Measurements from ENCODE around the gene MMD2. TPM values are rescaled to one million over a fixed set of nuclear protein-coding genes. Genes with fewer than 3 reads are reported as not detected.

Gene MMD2
- total RNA-seq, 1 experiment from 2014 or later: not detected

DNA sequence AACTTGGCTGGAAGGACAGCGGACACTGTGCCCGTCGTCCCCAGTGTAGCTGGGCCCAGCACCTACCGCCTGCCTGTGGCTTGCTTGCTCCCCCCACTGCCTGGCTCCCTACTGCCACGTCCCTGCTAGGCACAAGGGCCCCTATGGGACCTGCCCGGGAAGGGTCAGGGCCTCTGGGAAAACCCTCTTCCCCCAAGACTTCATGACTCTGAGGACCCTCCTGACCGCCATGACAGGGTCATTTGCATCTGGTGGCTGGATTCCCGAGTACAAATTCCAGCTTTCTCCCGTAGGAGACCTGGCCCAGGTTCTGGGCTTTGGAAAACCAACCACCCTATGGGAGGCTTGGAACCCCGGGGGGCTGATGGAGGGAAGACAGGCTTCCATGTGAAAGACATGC lies 1.4 kb upstream of the MMD2 start:
- CTCF ChIA-PET: no interaction called here
- BruUV-seq (replicated peaks): no TSS peak
- no peaks in the 10 kb centered on the region for H3K36me3 ChIP-seq (ENCODE audit: low read depth, low read length)
- no peaks in the 10 kb centered on the region for H3K9me2 ChIP-seq (replicated peaks; ENCODE audit: low read length)
- H3K9me3 ChIP-seq (ENCODE audit: low read length): no peaks in the 10 kb centered on the region
- H3K9ac ChIP-seq (ENCODE audit: low read length): no peak overlapping the region
- H4K20me1 ChIP-seq (ENCODE audit: low read length): no peaks in the 10 kb centered on the region
- intact Hi-C loops (cut with micrococcal nuclease): no loop called here
- no peak overlapping the region for H3K4me2 ChIP-seq (ENCODE audit: low read length)
- H3F3A ChIP-seq (ENCODE audit: low read length, unreplicated experiment): no peaks in the 10 kb centered on the region
- no peak for DNase-seq
- no peaks in the 10 kb centered on the region for H3K4me1 ChIP-seq (ENCODE audit: insufficient read depth, low read length)
- no peak for ATAC-seq
- TF ChIP-seq CTCF (conservative IDR thresholded peaks at IDR 0.05; ENCODE audit: low read depth, low read length) (no peak), EZH2 (IDR thresholded peaks at IDR 0.05; ENCODE audit: low read length, unreplicated experiment) (no peak), EZH2phosphoT487 (IDR thresholded peaks at IDR 0.05; ENCODE audit: borderline replicate concordance, low read length) (no peak)
- no peaks in the 10 kb centered on the region for H3K79me2 ChIP-seq (ENCODE audit: low read length)
- H3K4me3 ChIP-seq (ENCODE audit: low read length): no peak overlapping the region
- H3K27ac ChIP-seq (ENCODE audit: low read length): no peak overlapping the region
- no peak overlapping the region for H2AFZ ChIP-seq (ENCODE audit: low read length)
- POLR2A ChIA-PET (ENCODE audit: unreplicated experiment): no interaction called here
- no peaks in the 10 kb centered on the region for H3K27me3 ChIP-seq (ENCODE audit: low read length)

DNA sequence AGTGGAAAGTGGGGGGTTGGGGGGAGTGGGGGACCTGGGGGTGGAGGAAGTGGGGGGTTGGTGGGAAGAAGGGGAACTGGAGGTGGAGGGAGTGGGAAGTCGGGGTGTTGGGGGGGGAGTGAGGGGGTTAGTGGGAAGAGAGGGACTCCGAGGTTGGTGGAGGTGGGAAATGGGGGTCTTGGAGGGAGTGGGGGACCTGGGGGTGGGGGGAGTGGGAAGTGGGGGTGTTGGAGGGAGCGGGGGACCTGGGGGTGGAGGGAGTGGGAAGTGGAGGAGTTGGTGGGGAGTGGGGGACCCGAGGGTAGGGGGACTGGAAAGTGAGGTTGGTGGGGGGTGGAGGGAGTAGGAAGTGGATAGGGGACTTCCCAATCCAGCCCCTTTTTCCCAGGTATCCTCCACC lies 906 bp upstream of the MMD2 start:
- H3K4me3 ChIP-seq (ENCODE audit: low read length): no peak overlapping the region
- no peaks in the 10 kb centered on the region for H3K36me3 ChIP-seq (ENCODE audit: low read depth, low read length)
- no TSS peak for BruUV-seq (replicated peaks)
- CTCF ChIA-PET: no interaction called here
- TF ChIP-seq EZH2 (IDR thresholded peaks at IDR 0.05; ENCODE audit: low read length, unreplicated experiment) (no peak), EZH2phosphoT487 (IDR thresholded peaks at IDR 0.05; ENCODE audit: borderline replicate concordance, low read length) (no peak), CTCF (conservative IDR thresholded peaks at IDR 0.05; ENCODE audit: low read depth, low read length) (no peak)
- H3F3A ChIP-seq (ENCODE audit: low read length, unreplicated experiment): no peaks in the 10 kb centered on the region
- no peak overlapping the region for H3K4me2 ChIP-seq (ENCODE audit: low read length)
- no peaks in the 10 kb centered on the region for H3K4me1 ChIP-seq (ENCODE audit: insufficient read depth, low read length)
- ATAC-seq (no peak), DNase-seq (no peak)
- H3K27me3 ChIP-seq (ENCODE audit: low read length): no peaks in the 10 kb centered on the region
- no peak overlapping the region for H2AFZ ChIP-seq (ENCODE audit: low read length)
- POLR2A ChIA-PET (ENCODE audit: unreplicated experiment): no interaction called here
- no peak overlapping the region for H3K27ac ChIP-seq (ENCODE audit: low read length)
- no peaks in the 10 kb centered on the region for H4K20me1 ChIP-seq (ENCODE audit: low read length)
- intact Hi-C loops (cut with micrococcal nuclease): no loop called here
- no peaks in the 10 kb centered on the region for H3K79me2 ChIP-seq (ENCODE audit: low read length)
- no peaks in the 10 kb centered on the region for H3K9me2 ChIP-seq (replicated peaks; ENCODE audit: low read length)
- H3K9ac ChIP-seq (ENCODE audit: low read length): no peak overlapping the region
- H3K9me3 ChIP-seq (ENCODE audit: low read length): no peaks in the 10 kb centered on the region

DNA sequence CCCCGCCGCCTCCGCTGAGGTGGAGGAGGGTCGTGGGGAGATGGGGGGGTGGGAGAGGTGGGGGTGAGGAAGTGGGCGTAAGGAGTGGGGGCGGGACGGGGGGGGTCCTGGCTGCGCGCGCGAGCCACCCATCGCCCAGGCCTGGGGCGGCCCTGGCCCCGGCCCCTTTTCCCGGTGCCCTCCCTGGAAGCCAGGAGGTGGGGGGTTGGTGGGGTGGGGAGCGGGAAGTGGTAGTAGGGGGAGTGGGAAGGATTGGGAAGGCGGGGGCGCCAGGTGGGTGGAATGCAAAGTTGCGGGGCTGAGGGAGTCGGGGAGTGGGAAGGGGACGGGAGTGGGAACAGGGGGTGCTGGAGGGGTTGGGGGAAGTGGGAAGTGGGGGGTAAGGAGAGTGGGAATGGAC lies 319 bp upstream of the MMD2 start:
- H3K9me2 ChIP-seq (replicated peaks; ENCODE audit: low read length): no peaks in the 10 kb centered on the region
- no peak overlapping the region for H3K4me3 ChIP-seq (ENCODE audit: low read length)
- POLR2A ChIA-PET (ENCODE audit: unreplicated experiment): no interaction called here
- H3K4me1 ChIP-seq (ENCODE audit: insufficient read depth, low read length): no peaks in the 10 kb centered on the region
- no peaks in the 10 kb centered on the region for H3K79me2 ChIP-seq (ENCODE audit: low read length)
- DNase-seq (no peak), ATAC-seq (no peak)
- no peak overlapping the region for H3K4me2 ChIP-seq (ENCODE audit: low read length)
- no peaks in the 10 kb centered on the region for H4K20me1 ChIP-seq (ENCODE audit: low read length)
- no peaks in the 10 kb centered on the region for H3K9me3 ChIP-seq (ENCODE audit: low read length)
- no peaks in the 10 kb centered on the region for H3F3A ChIP-seq (ENCODE audit: low read length, unreplicated experiment)
- H3K36me3 ChIP-seq (ENCODE audit: low read depth, low read length): no peaks in the 10 kb centered on the region
- CTCF ChIA-PET: no interaction called here
- no TSS peak for BruUV-seq (replicated peaks)
- no peak overlapping the region for H2AFZ ChIP-seq (ENCODE audit: low read length)
- no peaks in the 10 kb centered on the region for H3K27me3 ChIP-seq (ENCODE audit: low read length)
- no peak overlapping the region for H3K9ac ChIP-seq (ENCODE audit: low read length)
- no peak for TF ChIP-seq EZH2 (IDR thresholded peaks at IDR 0.05; ENCODE audit: low read length, unreplicated experiment)
- H3K27ac ChIP-seq (ENCODE audit: low read length): no peak overlapping the region
- intact Hi-C loops (cut with micrococcal nuclease): no loop called here
